SK-N-SH (cell line): ENCODE measurements around the gene TMEM126B.
"Not testable (repeated sequence)": the region's sequence is repeated elsewhere in the genome, so short reads cannot be mapped to it uniquely, and the experiment has no call there.

Source experiments
- CHD2 ChIP-seq: fragments of 150-350 bp; IDR thresholded peaks from 2 replicates; pipeline ENCODE4 v1.6.1; 2018; ENCODE audit warnings: low read length; ENCODE audit not compliant: partially characterized antibody
- CTCF ChIP-seq: fragments of 200-600 bp; sonication (generic); IDR thresholded peaks from 2 replicates; pipeline ENCODE4 v1.6.1; 2017; ENCODE audit warnings: antibody characterized with exemption, mild to moderate bottlenecking, moderate library complexity
- FOXM1 ChIP-seq: IDR thresholded peaks from 2 replicates; pipeline ENCODE4 v1.4.0; 2012; ENCODE audit warnings: low read depth, mild to moderate bottlenecking
- IRF3 ChIP-seq: fragments of 150-350 bp; IDR thresholded peaks from 2 replicates; pipeline ENCODE4 v1.6.1; 2016; ENCODE audit warnings: mild to moderate bottlenecking, low read depth, low read length
- POLR2AphosphoS5 ChIP-seq: IDR thresholded peaks from 2 replicates; pipeline ENCODE4 v1.6.1; 2012; ENCODE audit warnings: low read depth, low read length
- RFX5 ChIP-seq: IDR thresholded peaks from 2 replicates; pipeline ENCODE4 v1.6.1; 2012; ENCODE audit warnings: mild to moderate bottlenecking, improper control_type of control experiment, low read length
- USF2 ChIP-seq: fragments of 150-350 bp; IDR thresholded peaks from 2 replicates; pipeline ENCODE4 v1.6.1; 2017; ENCODE audit warnings: antibody characterized with exemption, low read length, low read depth, borderline replicate concordance

GRCh38 chr11:85670949-85671663 lies 42.7 kb downstream of the TMEM126B start:
- TF ChIP-seq CTCF, USF2, IRF3, CHD2, POLR2AphosphoS5, RFX5, FOXM1: not testable (repeated sequence)
